WTC11 (cell line): Measurements from ENCODE around the gene MED27. TPM values are rescaled to one million over a fixed set of nuclear protein-coding genes. Genes with fewer than 3 reads are reported as not detected.

ENCODE experiments used
- ATAC-seq: fragments of 200-7000 bp; cut with Tn5 transposase; 2 replicates; pipeline ENCODE4 v1.10.0; 2021; ENCODE audit warnings: mild to moderate bottlenecking, moderate library complexity
- CTCF ChIA-PET: fragments of 300-600 bp; sonication (Branson Sonifier 250); formaldehyde crosslinking; loops from one replicate; lab custom pipeline; 2021; ENCODE audit warnings: antibody characterized with exemption; lab: Charles Lee
- POLR2A ChIA-PET: fragments of 350-600 bp; sonication (Branson Sonifier 250); formaldehyde crosslinking; loops from one replicate; lab custom pipeline; 2021; ENCODE audit warnings: antibody characterized with exemption; lab: Charles Lee
- DNase-seq: peaks from one replicate; pipeline ENCODE4 v3.0.0; 2021; ENCODE audit warnings: low spot score
- H3K27ac Mint-ChIP-seq: 2 replicates; pipeline ENCODE4 v1.8.0; 2021; ENCODE audit warnings: mixed read lengths
- H3K27me3 Mint-ChIP-seq: 2 replicates; pipeline ENCODE4 v1.8.0; 2021; ENCODE audit warnings: low read depth, mild to moderate bottlenecking, moderate library complexity, mixed read lengths
- H3K36me3 Mint-ChIP-seq: 2 replicates; pipeline ENCODE4 v1.8.0; 2021; ENCODE audit warnings: mixed read lengths
- H3K4me1 Mint-ChIP-seq: 2 replicates; pipeline ENCODE4 v1.8.0; 2022; ENCODE audit warnings: mixed read lengths
- H3K4me3 Mint-ChIP-seq: 2 replicates; pipeline ENCODE4 v1.8.0; 2021; ENCODE audit warnings: mild to moderate bottlenecking, moderate library complexity, mixed read lengths
- H3K9me3 Mint-ChIP-seq: 2 replicates; pipeline ENCODE4 v1.8.0; 2021; ENCODE audit warnings: mixed read lengths
- JUN ChIP-seq: sonication (generic); formaldehyde crosslinking; IDR thresholded peaks from 2 replicates; pipeline ENCODE4 v1.8.0; 2023; ENCODE audit warnings: mild to moderate bottlenecking, missing genetic modification reagents
- KAT7 ChIP-seq: sonication (generic); formaldehyde crosslinking; IDR thresholded peaks from 2 replicates; pipeline ENCODE4 v1.8.1; 2023; ENCODE audit warnings: missing genetic modification reagents, mild to moderate bottlenecking, borderline replicate concordance
- NR2C2 ChIP-seq: sonication (generic); formaldehyde crosslinking; IDR thresholded peaks from 2 replicates; pipeline ENCODE4 v1.8.0; 2022; ENCODE audit warnings: mild to moderate bottlenecking, missing genetic modification reagents
- PRRX2 ChIP-seq: fragments of 250-450 bp; sonication (Bioruptor Pico); IDR thresholded peaks from 2 replicates; pipeline ENCODE4 v1.8.0; 2021; ENCODE audit warnings: mild to moderate bottlenecking
- SMAD4 ChIP-seq: sonication (generic); formaldehyde crosslinking; IDR thresholded peaks from 2 replicates; pipeline ENCODE4 v1.8.0; 2022; ENCODE audit warnings: mild to moderate bottlenecking, missing genetic modification reagents
- SP1 ChIP-seq: sonication (generic); formaldehyde crosslinking; conservative IDR thresholded peaks from 2 replicates; pipeline ENCODE4 v1.8.1; 2022; ENCODE audit warnings: missing genetic modification reagents
- TCF7 ChIP-seq: sonication (generic); formaldehyde crosslinking; IDR thresholded peaks from 2 replicates; pipeline ENCODE4 v1.8.0; 2022; ENCODE audit warnings: mild to moderate bottlenecking, low read depth, missing genetic modification reagents, moderate library complexity
- TEAD4 ChIP-seq: sonication (generic); formaldehyde crosslinking; IDR thresholded peaks from 2 replicates; pipeline ENCODE4 v1.8.0; 2022; ENCODE audit warnings: mild to moderate bottlenecking, missing genetic modification reagents
- TP53 ChIP-seq: sonication (generic); formaldehyde crosslinking; IDR thresholded peaks from 2 replicates; pipeline ENCODE4 v1.8.1; 2023; ENCODE audit warnings: mild to moderate bottlenecking, missing genetic modification reagents
- ZBTB21 ChIP-seq: sonication (generic); formaldehyde crosslinking; IDR thresholded peaks from 2 replicates; pipeline ENCODE4 v1.8.1; 2023; ENCODE audit warnings: mild to moderate bottlenecking, missing genetic modification reagents, borderline replicate concordance
- ZNF396 ChIP-seq: fragments of 250-450 bp; sonication (Bioruptor Pico); IDR thresholded peaks from 2 replicates; pipeline ENCODE4 v1.8.0; 2021; ENCODE audit warnings: mild to moderate bottlenecking, moderate library complexity, borderline replicate concordance
- total RNA-seq: library from RNA; stranded (reverse); gene quantifications from 3 replicates; pipeline ENCODE4 v1.2.3, GENCODE V29; 2021
- TF ChIP-seq, protein P1 (sequence below): sonication (generic); formaldehyde crosslinking; IDR thresholded peaks from 2 replicates; pipeline ENCODE4 v1.8.1; 2022; ENCODE audit warnings: mild to moderate bottlenecking, moderate library complexity, missing genetic modification reagents
- TF ChIP-seq, protein P2 (sequence below): sonication (generic); formaldehyde crosslinking; IDR thresholded peaks from 2 replicates; pipeline ENCODE4 v1.8.1; 2022; ENCODE audit warnings: low read depth, missing genetic modification reagents, borderline replicate concordance
- TF ChIP-seq, protein P3 (sequence below): sonication (generic); formaldehyde crosslinking; IDR thresholded peaks from 2 replicates; pipeline ENCODE4 v1.8.0; 2023; ENCODE audit warnings: mild to moderate bottlenecking, missing genetic modification reagents
- TF ChIP-seq, protein P4 (sequence below): sonication (generic); formaldehyde crosslinking; IDR thresholded peaks from 2 replicates; pipeline ENCODE4 v1.8.1; 2023; ENCODE audit warnings: mild to moderate bottlenecking, missing genetic modification reagents, moderate library complexity
- TF ChIP-seq, protein P5 (sequence below): sonication (generic); formaldehyde crosslinking; conservative IDR thresholded peaks from 2 replicates; pipeline ENCODE4 v1.8.1; 2023; ENCODE audit warnings: mild to moderate bottlenecking, low read depth, missing genetic modification reagents, moderate library complexity
- TF ChIP-seq, protein P6 (sequence below): fragments of 250-450 bp; sonication (Bioruptor Pico); conservative IDR thresholded peaks from 2 replicates; pipeline ENCODE4 v1.9.0; 2021; ENCODE audit warnings: mild to moderate bottlenecking
- TF ChIP-seq, protein P7 (sequence below): sonication (generic); formaldehyde crosslinking; IDR thresholded peaks from 2 replicates; pipeline ENCODE4 v1.8.0; 2022; ENCODE audit warnings: mild to moderate bottlenecking, missing genetic modification reagents

The MED27 gene
- total RNA-seq, 1 experiment from 2014 or later = 27.9 TPM

DNA sequence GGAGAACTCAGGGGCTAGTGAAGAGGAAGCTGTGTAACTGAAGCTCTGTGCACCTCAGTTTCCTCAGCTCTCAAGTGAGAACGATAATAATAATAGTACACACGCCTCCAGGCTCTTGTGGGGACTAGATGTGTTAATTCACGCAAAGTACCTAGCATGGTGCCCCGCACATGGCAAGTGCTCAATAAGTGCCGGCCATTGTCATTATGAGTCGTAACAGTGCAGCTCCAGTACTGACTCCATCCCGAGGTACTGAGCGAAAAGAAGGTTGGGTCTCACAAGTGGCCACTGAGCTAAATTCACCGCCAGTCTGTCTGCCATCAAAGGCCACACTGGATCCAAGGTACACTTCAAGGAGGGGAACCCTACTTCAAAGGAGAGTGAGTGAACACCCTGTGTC lies 40.4 kb downstream of the MED27 start:
- Mint-ChIP-seq H3K27ac (no peak overlapping the region), H3K4me3 (no peak overlapping the region), H3K36me3 (no peaks in the 10 kb centered on the region), H3K9me3 (no peaks in the 10 kb centered on the region), H3K27me3 (no peaks in the 10 kb centered on the region), H3K4me1 (peaks cover 17% of the 10 kb centered on the region)
- DNase-seq (no peak), ATAC-seq (no peak)
- CTCF ChIA-PET = interaction anchor here (1.2 kb wide), 1 partner anchor 130 kb away, joined by 4 read pairs; no protein-coding TSS in a partner anchor
- no peak for TF ChIP-seq ZNF396 (CRISPR knock-in tag)
- POLR2A ChIA-PET = no interaction called here

DNA sequence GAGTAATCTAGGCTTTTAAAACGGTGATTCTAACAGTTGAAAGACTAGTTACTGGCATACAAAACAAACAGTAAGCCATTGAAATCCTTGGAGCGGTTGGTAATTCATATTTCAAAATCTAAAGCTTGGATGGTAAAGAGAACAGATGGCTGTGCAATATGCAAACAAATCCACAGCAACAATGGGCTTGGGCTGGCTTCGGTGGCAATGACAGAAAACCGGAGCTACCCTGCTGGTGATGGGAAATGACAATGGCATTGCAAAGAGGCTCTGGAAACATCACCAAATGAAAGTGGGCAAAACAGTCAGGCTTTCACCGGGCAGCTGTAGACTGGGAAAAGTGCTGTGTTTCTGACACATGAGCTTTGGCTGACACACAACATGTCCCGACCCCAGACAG lies 42.2 kb downstream of the MED27 start:
- ATAC-seq (no peak), DNase-seq (no peak)
- Mint-ChIP-seq H3K27me3 (no peaks in the 10 kb centered on the region), H3K4me1 (peaks cover 35% of the 10 kb centered on the region), H3K36me3 (no peaks in the 10 kb centered on the region), H3K4me3 (no peak overlapping the region), H3K27ac (no peak overlapping the region), H3K9me3 (no peaks in the 10 kb centered on the region)
- TF ChIP-seq, protein P1, sequence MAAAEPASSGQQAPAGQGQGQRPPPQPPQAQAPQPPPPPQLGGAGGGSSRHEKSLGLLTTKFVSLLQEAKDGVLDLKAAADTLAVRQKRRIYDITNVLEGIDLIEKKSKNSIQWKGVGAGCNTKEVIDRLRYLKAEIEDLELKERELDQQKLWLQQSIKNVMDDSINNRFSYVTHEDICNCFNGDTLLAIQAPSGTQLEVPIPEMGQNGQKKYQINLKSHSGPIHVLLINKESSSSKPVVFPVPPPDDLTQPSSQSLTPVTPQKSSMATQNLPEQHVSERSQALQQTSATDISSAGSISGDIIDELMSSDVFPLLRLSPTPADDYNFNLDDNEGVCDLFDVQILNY (CRISPR knock-in tag) = no peak
- TF ChIP-seq NR2C2 (CRISPR knock-in tag) = no peak
- TF ChIP-seq, protein P2, sequence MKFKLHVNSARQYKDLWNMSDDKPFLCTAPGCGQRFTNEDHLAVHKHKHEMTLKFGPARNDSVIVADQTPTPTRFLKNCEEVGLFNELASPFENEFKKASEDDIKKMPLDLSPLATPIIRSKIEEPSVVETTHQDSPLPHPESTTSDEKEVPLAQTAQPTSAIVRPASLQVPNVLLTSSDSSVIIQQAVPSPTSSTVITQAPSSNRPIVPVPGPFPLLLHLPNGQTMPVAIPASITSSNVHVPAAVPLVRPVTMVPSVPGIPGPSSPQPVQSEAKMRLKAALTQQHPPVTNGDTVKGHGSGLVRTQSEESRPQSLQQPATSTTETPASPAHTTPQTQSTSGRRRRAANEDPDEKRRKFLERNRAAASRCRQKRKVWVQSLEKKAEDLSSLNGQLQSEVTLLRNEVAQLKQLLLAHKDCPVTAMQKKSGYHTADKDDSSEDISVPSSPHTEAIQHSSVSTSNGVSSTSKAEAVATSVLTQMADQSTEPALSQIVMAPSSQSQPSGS (CRISPR knock-in tag) = no peak
- TF ChIP-seq, protein P3, sequence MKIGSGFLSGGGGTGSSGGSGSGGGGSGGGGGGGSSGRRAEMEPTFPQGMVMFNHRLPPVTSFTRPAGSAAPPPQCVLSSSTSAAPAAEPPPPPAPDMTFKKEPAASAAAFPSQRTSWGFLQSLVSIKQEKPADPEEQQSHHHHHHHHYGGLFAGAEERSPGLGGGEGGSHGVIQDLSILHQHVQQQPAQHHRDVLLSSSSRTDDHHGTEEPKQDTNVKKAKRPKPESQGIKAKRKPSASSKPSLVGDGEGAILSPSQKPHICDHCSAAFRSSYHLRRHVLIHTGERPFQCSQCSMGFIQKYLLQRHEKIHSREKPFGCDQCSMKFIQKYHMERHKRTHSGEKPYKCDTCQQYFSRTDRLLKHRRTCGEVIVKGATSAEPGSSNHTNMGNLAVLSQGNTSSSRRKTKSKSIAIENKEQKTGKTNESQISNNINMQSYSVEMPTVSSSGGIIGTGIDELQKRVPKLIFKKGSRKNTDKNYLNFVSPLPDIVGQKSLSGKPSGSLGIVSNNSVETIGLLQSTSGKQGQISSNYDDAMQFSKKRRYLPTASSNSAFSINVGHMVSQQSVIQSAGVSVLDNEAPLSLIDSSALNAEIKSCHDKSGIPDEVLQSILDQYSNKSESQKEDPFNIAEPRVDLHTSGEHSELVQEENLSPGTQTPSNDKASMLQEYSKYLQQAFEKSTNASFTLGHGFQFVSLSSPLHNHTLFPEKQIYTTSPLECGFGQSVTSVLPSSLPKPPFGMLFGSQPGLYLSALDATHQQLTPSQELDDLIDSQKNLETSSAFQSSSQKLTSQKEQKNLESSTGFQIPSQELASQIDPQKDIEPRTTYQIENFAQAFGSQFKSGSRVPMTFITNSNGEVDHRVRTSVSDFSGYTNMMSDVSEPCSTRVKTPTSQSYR (CRISPR knock-in tag) = no peak
- TF ChIP-seq, protein P4, sequence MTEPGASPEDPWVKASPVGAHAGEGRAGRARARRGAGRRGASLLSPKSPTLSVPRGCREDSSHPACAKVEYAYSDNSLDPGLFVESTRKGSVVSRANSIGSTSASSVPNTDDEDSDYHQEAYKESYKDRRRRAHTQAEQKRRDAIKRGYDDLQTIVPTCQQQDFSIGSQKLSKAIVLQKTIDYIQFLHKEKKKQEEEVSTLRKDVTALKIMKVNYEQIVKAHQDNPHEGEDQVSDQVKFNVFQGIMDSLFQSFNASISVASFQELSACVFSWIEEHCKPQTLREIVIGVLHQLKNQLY (CRISPR knock-in tag) = no peak
- TF ChIP-seq JUN (CRISPR knock-in tag) = no peak
- TF ChIP-seq PRRX2 (CRISPR knock-in tag) = no peak
- no peak for TF ChIP-seq TEAD4
- TF ChIP-seq, protein P5, sequence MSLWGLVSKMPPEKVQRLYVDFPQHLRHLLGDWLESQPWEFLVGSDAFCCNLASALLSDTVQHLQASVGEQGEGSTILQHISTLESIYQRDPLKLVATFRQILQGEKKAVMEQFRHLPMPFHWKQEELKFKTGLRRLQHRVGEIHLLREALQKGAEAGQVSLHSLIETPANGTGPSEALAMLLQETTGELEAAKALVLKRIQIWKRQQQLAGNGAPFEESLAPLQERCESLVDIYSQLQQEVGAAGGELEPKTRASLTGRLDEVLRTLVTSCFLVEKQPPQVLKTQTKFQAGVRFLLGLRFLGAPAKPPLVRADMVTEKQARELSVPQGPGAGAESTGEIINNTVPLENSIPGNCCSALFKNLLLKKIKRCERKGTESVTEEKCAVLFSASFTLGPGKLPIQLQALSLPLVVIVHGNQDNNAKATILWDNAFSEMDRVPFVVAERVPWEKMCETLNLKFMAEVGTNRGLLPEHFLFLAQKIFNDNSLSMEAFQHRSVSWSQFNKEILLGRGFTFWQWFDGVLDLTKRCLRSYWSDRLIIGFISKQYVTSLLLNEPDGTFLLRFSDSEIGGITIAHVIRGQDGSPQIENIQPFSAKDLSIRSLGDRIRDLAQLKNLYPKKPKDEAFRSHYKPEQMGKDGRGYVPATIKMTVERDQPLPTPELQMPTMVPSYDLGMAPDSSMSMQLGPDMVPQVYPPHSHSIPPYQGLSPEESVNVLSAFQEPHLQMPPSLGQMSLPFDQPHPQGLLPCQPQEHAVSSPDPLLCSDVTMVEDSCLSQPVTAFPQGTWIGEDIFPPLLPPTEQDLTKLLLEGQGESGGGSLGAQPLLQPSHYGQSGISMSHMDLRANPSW (CRISPR knock-in tag) = no peak
- no peak for TF ChIP-seq SP1 (CRISPR knock-in tag)
- no peak for TF ChIP-seq TP53 (CRISPR knock-in tag)
- no peak for TF ChIP-seq TCF7 (CRISPR knock-in tag)
- TF ChIP-seq, protein P6, sequence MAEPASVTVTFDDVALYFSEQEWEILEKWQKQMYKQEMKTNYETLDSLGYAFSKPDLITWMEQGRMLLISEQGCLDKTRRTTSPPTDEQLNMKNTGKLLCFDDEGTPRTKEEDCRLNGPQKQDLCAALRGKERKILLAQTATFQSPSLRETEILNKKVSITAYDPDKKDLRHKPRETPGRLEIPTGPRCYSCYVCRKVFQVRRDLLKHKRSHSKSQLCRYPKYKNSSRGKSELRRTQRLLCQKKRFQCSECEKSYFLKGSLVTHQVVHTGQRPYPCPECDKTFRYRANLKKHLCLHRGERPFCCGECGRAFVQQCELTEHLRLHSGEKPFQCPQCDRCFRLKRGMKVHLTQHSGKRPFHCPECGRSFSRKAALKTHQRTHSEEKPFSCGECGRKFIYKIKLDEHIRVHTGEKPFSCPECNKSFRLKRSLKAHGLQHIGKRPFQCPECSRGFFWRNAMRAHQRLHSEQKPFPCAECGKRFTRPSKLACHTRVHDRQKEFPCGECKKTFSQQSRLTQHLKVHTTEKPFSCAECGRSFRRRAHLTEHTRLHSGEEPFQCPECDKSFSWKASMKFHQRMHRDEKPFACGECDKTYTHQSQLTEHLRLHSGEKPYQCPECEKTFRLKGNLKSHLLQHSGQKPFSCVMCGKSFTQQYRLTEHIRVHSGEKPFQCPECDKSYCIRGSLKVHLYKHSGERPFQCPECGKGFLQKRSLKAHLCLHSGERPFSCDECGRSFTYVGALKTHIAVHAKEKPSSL (CRISPR knock-in tag) = no peak
- no peak for TF ChIP-seq ZBTB21 (CRISPR knock-in tag)
- TF ChIP-seq KAT7 (CRISPR knock-in tag) = no peak
- TF ChIP-seq, protein P7, sequence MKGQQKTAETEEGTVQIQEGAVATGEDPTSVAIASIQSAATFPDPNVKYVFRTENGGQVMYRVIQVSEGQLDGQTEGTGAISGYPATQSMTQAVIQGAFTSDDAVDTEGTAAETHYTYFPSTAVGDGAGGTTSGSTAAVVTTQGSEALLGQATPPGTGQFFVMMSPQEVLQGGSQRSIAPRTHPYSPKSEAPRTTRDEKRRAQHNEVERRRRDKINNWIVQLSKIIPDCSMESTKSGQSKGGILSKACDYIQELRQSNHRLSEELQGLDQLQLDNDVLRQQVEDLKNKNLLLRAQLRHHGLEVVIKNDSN (CRISPR knock-in tag) = no peak
- TF ChIP-seq SMAD4 = no peak
- POLR2A ChIA-PET = no interaction called here
- CTCF ChIA-PET = interaction anchor here (0.7 to 1.6 kb wide), 5 partner anchors 18 to 215 kb away, joined by 4 to 8 read pairs (median 5); no protein-coding TSS in a partner anchor
